Natural killer cell (primary cell): ENCODE data around the gene HUS1. TPM values are rescaled to one million over a fixed set of nuclear protein-coding genes. Genes with fewer than 3 reads are reported as not detected.

Experiments used
- ATAC-seq, 3 donors: fragments of 150-1000 bp in 2 of 3; fragments of 200-7000 bp in 1 of 3; cut with Tn5 transposase; 1 replicate in 1 of 3; 2 replicates in 2 of 3; pipeline ENCODE4 v1.10.0; 2021; ENCODE audit warnings: mild to moderate bottlenecking in 2 of 3, moderate library complexity in 2 of 3
- DNase-seq, 2 donors: peaks; one replicate each; pipeline versions ENCODE4 v3.0.0 to v3.0.0-alpha.2; 2013 to 2021; ENCODE audit warnings: mixed read lengths in 1 of 2
- H3K27ac ChIP-seq: one replicate; pipeline ENCODE4 v1.5.1; 2013; ENCODE audit warnings: mild to moderate bottlenecking, low read length
- H3K27me3 ChIP-seq: one replicate; pipeline ENCODE4 v1.6.1; 2013; ENCODE audit warnings: low read length; ENCODE audit not compliant: control insufficient read depth, insufficient read depth
- H3K36me3 ChIP-seq: one replicate; pipeline ENCODE4 v1.6.1; 2013; ENCODE audit warnings: low read length; ENCODE audit not compliant: control insufficient read depth, insufficient read depth
- H3K4me1 ChIP-seq: one replicate; pipeline ENCODE4 v1.6.1; 2013; ENCODE audit warnings: low read length; ENCODE audit not compliant: control insufficient read depth, insufficient read depth
- H3K4me3 ChIP-seq: one replicate; pipeline ENCODE4 v1.5.1; 2013; ENCODE audit warnings: low read length
- H3K9me3 ChIP-seq: one replicate; pipeline ENCODE4 v1.6.1; 2013; ENCODE audit warnings: low read length; ENCODE audit not compliant: control insufficient read depth, insufficient read depth
- H3K27ac Mint-ChIP-seq, 2 donors: one replicate each; pipeline ENCODE4 v1.8.0; 2022; ENCODE audit warnings: mild to moderate bottlenecking in 2 of 2, mixed read lengths in 2 of 2, moderate library complexity in 1 of 2
- H3K27me3 Mint-ChIP-seq, 2 donors: one replicate each; pipeline ENCODE4 v1.8.0; 2022; ENCODE audit warnings: low read depth in 2 of 2, mixed read lengths in 2 of 2
- H3K36me3 Mint-ChIP-seq: one replicate; pipeline ENCODE4 v1.8.0; 2022; ENCODE audit warnings: mixed read lengths
- H3K4me1 Mint-ChIP-seq, 2 donors: one replicate each; pipeline ENCODE4 v1.8.0; 2022; ENCODE audit warnings: mixed read lengths in 2 of 2
- H3K4me3 Mint-ChIP-seq: one replicate; pipeline ENCODE4 v1.8.0; 2022; ENCODE audit warnings: mild to moderate bottlenecking, moderate library complexity, mixed read lengths
- H3K9me3 Mint-ChIP-seq, 2 donors: one replicate each; pipeline ENCODE4 v1.8.0; 2022; ENCODE audit warnings: mixed read lengths in 2 of 2
- WGBS: methylation state at CpG from one replicate; pipeline ENCODE4 v1.1.7; 2013; ENCODE audit warnings: missing lambda C conversion rate; ENCODE audit not compliant: insufficient coverage; 5-methylcytosine and 5-hydroxymethylcytosine counted together
- intact Hi-C: fragments of 100-400 bp; cut with micrococcal nuclease; formaldehyde crosslinking; loops from one replicate; pipeline ENCODE4 v1.14.2; 2022
- total RNA-seq, 4 donors: library from RNA; stranded (reverse); fragments of 120-200 nt in 1 of 4; gene quantifications; one replicate each; pipeline versions ENCODE4 v1.2.3 to v1.2.4, GENCODE V29; 2013 to 2022
- TF ChIP-seq, protein P1 (sequence below): fragments of 200-600 bp; IDR thresholded peaks from one replicate; pipeline ENCODE4 v1.8.0; 2022; ENCODE audit warnings: antibody characterized with exemption

The HUS1 gene
- total RNA-seq, 3 donors from 2014 or later (not counting 1 experiment from before 2014, with no cell fraction given) = 55.6 to 75.0 (median 59.3) TPM

- Histone ChIP-seq H3K27me3 (no peaks in the 10 kb centered on the region), H3K4me1 (no peaks in the 10 kb centered on the region), H3K27ac (no peak within 1 kb of the TSS), H3K9me3 (no peaks in the 10 kb centered on the region), H3K36me3 (no peaks in the 10 kb centered on the region), H3K4me3 (no peak within 1 kb of the TSS)
- intact Hi-C loops = no loop called here
- Mint-ChIP-seq H3K4me1 (no peaks in the 10 kb centered on the region), H3K9me3 (no peaks in the 10 kb centered on the region), H3K27me3 (no peaks in the 10 kb centered on the region), H3K36me3 (no peaks in the 10 kb centered on the region), H3K27ac (no peak within 1 kb of the TSS), H3K4me3 (no peak within 1 kb of the TSS)
- DNase-seq = no peak
- no peak for ATAC-seq
- TF ChIP-seq, protein P1, sequence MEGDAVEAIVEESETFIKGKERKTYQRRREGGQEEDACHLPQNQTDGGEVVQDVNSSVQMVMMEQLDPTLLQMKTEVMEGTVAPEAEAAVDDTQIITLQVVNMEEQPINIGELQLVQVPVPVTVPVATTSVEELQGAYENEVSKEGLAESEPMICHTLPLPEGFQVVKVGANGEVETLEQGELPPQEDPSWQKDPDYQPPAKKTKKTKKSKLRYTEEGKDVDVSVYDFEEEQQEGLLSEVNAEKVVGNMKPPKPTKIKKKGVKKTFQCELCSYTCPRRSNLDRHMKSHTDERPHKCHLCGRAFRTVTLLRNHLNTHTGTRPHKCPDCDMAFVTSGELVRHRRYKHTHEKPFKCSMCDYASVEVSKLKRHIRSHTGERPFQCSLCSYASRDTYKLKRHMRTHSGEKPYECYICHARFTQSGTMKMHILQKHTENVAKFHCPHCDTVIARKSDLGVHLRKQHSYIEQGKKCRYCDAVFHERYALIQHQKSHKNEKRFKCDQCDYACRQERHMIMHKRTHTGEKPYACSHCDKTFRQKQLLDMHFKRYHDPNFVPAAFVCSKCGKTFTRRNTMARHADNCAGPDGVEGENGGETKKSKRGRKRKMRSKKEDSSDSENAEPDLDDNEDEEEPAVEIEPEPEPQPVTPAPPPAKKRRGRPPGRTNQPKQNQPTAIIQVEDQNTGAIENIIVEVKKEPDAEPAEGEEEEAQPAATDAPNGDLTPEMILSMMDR = no peak
- WGBS = 86% methylated on average over 6 of the region's 7 CpGs
Observed at GRCh38 chr7:47948141-47948790, 31.1 kb downstream of the HUS1 start, which contains the start of gene PKD1L1. Gene PKD1L1, minus strand, starts transcription at chr7:47948466. Its CDS starts 26 bp downstream, at chr7:47948440.

DNA sequence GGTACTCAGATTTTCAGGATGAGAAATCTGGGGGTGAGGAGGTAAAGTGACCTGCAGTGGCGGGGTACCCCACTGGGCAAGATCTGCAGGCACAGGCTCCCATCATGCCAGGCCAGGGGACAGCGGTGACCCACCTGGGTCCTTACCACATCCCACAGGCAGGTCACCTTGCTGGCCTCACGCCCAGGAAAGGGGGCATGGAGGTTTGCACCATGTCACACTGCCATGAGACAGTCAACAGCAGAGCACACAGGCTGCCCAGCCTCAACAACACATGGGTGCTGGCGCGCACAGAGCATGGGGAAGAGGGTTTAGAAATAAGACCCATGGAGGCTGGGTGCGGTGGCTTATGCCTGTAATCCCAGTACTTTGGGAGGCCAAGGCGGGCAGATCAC is 32.1 kb downstream of the HUS1 start:
- intact Hi-C loops = no loop called here
- no peaks in the 10 kb centered on the region for H3K9me3 ChIP-seq
- Mint-ChIP-seq H3K27ac (no peak overlapping the region), H3K4me3 (no peak overlapping the region), H3K27me3 (no peaks in the 10 kb centered on the region), H3K9me3 (no peaks in the 10 kb centered on the region), H3K4me1 (no peaks in the 10 kb centered on the region), H3K36me3 (no peaks in the 10 kb centered on the region)
- no peaks in the 10 kb centered on the region for H3K4me1 ChIP-seq
- 99% methylated on average over 7 of the region's 7 CpGs for WGBS
- H3K27ac ChIP-seq = no peak overlapping the region
- H3K36me3 ChIP-seq = no peaks in the 10 kb centered on the region
- H3K27me3 ChIP-seq = no peaks in the 10 kb centered on the region
- TF ChIP-seq, protein P1 = no peak
- ATAC-seq (no peak), DNase-seq (no peak)
- H3K4me3 ChIP-seq = no peak overlapping the region

- Mint-ChIP-seq H3K4me1 (no peaks in the 10 kb centered on the region), H3K27me3 (no peaks in the 10 kb centered on the region), H3K36me3 (no peaks in the 10 kb centered on the region), H3K27ac (no peak overlapping the region), H3K9me3 (no peaks in the 10 kb centered on the region), H3K4me3 (no peak overlapping the region)
- Histone ChIP-seq H3K9me3 (no peaks in the 10 kb centered on the region), H3K4me3 (no peak overlapping the region), H3K27me3 (no peaks in the 10 kb centered on the region), H3K4me1 (no peaks in the 10 kb centered on the region), H3K27ac (no peak overlapping the region), H3K36me3 (no peaks in the 10 kb centered on the region)
- DNase-seq = no peak
- intact Hi-C loops = no loop called here
- 92% methylated on average over 7 of the region's 7 CpGs for WGBS
- TF ChIP-seq, protein P1 = no peak
- peak in 1 of 3 donors; percentile 37 for ATAC-seq
Observed at GRCh38 chr7:47946581-47947354, 32.6 kb downstream of the HUS1 start.
